Stomach (tissue), 9 donors: ENCODE results near the gene TNRC18. TPM values are rescaled to one million over a fixed set of nuclear protein-coding genes. Genes with fewer than 3 reads are reported as not detected.
"Not testable (repeated sequence)": the region's sequence is repeated elsewhere in the genome, so short reads cannot be mapped to it uniquely, and the experiment has no call there.

Experiments
- DNase-seq, 2 donors: peaks; one replicate each; pipeline versions ENCODE4 v3.0.0 to v3.0.0-alpha.2; 2013 to 2019
- H3K27ac ChIP-seq, 5 donors: fragments of 200-600 bp in 4 of 5; sonication (generic) in 4 of 5; one replicate each; pipeline ENCODE4 v1.5.1; 2013 to 2019; ENCODE audit warnings: mild to moderate bottlenecking in 1 of 5, moderate library complexity in 1 of 5
- H3K27me3 ChIP-seq, 3 donors: fragments of 200-600 bp; sonication (generic); one replicate each; pipeline ENCODE4 v1.5.1; 2017 to 2019; ENCODE audit warnings: mixed run types in 1 of 3
- H3K36me3 ChIP-seq, 4 donors: fragments of 200-600 bp; sonication (generic); 1 replicate in 3 of 4; 2 replicates in 1 of 4; pipeline ENCODE4 v1.5.1; 2016 to 2019
- H3K4me1 ChIP-seq, 4 donors: fragments of 200-600 bp; sonication (generic); one replicate each; pipeline ENCODE4 v1.5.1; 2016 to 2019
- H3K4me3 ChIP-seq, 4 donors: fragments of 200-600 bp; sonication (generic) in 3 of 4; one replicate each; pipeline ENCODE4 v1.5.1; 2016 to 2019; ENCODE audit warnings: mild to moderate bottlenecking in 1 of 4
- H3K9me3 ChIP-seq, 4 donors: fragments of 200-600 bp; sonication (generic); one replicate each; pipeline ENCODE4 v1.5.1; 2016 to 2019
- CTCF ChIP-seq, 7 experiments: fragments of 450-650 bp in 4 of 7; fragments of 200-600 bp in 3 of 7; sonication (generic) in 3 of 7; IDR thresholded peaks; one replicate each; pipeline ENCODE4 v1.5.1; 2016 to 2019; ENCODE audit warnings: antibody characterized with exemption in 7 of 7, control low read depth in 2 of 7, mild to moderate bottlenecking in 1 of 7
- EP300 ChIP-seq: sonication (generic); formaldehyde crosslinking; IDR thresholded peaks from one replicate; pipeline ENCODE4 v1.6.1; 2017; ENCODE audit warnings: antibody characterized with exemption
- POLR2A ChIP-seq, 4 donors: fragments of 450-650 bp; IDR thresholded peaks; one replicate each; pipeline ENCODE4 v1.6.1; 2016; ENCODE audit warnings: antibody characterized with exemption in 4 of 4, control low read depth in 2 of 4, mild to moderate bottlenecking in 1 of 4, moderate library complexity in 1 of 4
- POLR2AphosphoS5 ChIP-seq, 3 donors: sonication (generic); formaldehyde crosslinking; IDR thresholded peaks; one replicate each; pipeline ENCODE4 v1.6.1; 2016; ENCODE audit warnings: antibody characterized with exemption in 3 of 3
- WGBS, 5 donors: extraction: QIAGEN DNeasy Blood & Tissue Kit in 3 of 5; methylation state at CpG; one replicate each; pipeline versions ENCODE4 v1.1.5 to v1.1.7; 2013 to 2018; 5-methylcytosine and 5-hydroxymethylcytosine counted together
- intact Hi-C: fragments of 100-400 bp; cut with DNase I; formaldehyde crosslinking; loops from one replicate; pipeline ENCODE4 v1.15.1; 2023; ENCODE audit warnings: low total_unique reads
- polyA plus RNA-seq, 3 donors: library from polyadenylated mRNA; stranded (reverse); fragments of 200-250 nt; gene quantifications; one replicate each; pipeline ENCODE4 v1.2.3, GENCODE V29; 2013
- total RNA-seq, 5 donors: library from RNA; depleted of rRNA; stranded (reverse); fragments of >200 nt; gene quantifications; one replicate each; pipeline versions ENCODE4 v1.1.0 to v1.2.3, GENCODE V29; 2014 to 2016
- donor health status: healthy with polysubstance abuse.
- donor health status: Bipolar disorder and iron deficiency.
- donor health status: healthy.

Gene TNRC18
- total and polyA plus RNA-seq, 8 donors, result 8.5 to 463 (median 81.8) TPM

DNA sequence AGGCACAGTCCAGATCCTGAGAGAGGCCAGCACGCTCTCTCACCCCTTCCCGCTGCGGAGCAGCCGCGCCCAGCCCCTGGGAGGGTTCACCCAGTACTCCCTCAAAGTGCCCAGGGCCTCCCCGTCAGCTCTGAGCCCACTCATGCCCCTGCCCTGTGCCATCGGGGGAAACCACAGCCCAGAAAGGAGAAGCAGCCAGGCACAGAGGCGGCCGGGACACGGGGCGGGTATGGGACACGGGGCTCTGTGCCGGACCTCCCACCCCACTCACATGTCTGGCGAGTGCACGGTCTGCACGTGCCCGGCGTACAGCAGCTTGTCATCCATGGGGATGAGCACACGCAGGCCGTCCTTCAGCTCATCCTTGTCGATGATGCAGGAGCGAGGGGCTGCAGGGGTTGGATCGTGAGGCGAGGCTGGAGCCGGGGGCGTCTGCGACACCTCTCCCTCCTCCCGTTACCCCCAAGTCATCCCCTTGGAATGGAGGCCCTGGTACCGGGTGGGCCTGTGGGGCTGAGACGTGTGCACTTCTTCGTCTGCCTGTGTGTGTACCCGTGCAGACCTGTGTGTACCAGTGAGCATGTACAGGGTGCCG lies 102.7 kb downstream of the TNRC18 start:
- WGBS, 5 donors, result 95 to 100% (median 98%) methylated on average over 17 to 33 of the region's 33 CpGs
- Histone ChIP-seq H3K27me3 (no peaks in the 10 kb centered on the region), H3K27ac (no peak overlapping the region), H3K36me3 (peaks cover 59 to 100% (median 97%) of the 10 kb centered on the region in 4 donors), H3K9me3 (peaks cover 5 to 13% (median 11%) of the 10 kb centered on the region in 4 donors), H3K4me1 (no peaks in the 10 kb centered on the region), H3K4me3 (no peak overlapping the region)
- intact Hi-C loops, result no loop called here
- TF ChIP-seq CTCF (IDR thresholded peaks at IDR 0.05) (no peak), POLR2A (IDR thresholded peaks at IDR 0.05) (no peak), POLR2AphosphoS5 (IDR thresholded peaks at IDR 0.05) (no peak)
- no peak for DNase-seq

DNA sequence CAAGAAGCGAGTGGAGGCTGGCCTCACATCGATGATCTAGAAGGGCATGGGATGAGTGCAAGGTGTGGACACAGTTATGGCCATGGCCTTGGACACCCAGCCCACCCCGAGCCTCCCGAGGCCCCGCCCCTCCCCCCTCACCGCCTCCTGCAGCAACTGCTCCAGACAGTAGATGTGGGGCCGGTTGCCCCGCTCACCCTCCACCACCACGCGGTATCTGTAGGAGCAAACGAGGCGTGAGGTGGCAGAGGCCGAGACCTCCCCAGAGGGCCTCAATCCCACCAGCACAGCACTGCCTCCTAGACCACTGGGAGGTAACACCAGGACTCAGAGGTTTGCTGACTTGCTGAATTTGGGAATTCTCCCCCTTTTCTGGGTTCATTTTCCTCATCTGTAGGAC lies 103.2 kb downstream of the TNRC18 start:
- Histone ChIP-seq H3K36me3 (peaks cover 59 to 100% (median 97%) of the 10 kb centered on the region in 4 donors), H3K27me3 (no peaks in the 10 kb centered on the region), H3K4me1 (no peaks in the 10 kb centered on the region), H3K4me3 (no peak overlapping the region), H3K9me3 (peaks cover 5 to 13% (median 11%) of the 10 kb centered on the region in 4 donors), H3K27ac (no peak overlapping the region)
- 95 to 97% (median 96%) methylated on average over 12 to 13 of the region's 13 CpGs; no CpG with 5 or more reads in 1 of the 5 donors for WGBS, 5 donors
- intact Hi-C loops, result no loop called here
- no peak for DNase-seq
- TF ChIP-seq POLR2A (IDR thresholded peaks at IDR 0.05), result no peak
- TF ChIP-seq POLR2AphosphoS5 (IDR thresholded peaks at IDR 0.05), result no peak
- no peak for TF ChIP-seq CTCF (IDR thresholded peaks at IDR 0.05)
- no peak for TF ChIP-seq EP300

DNA sequence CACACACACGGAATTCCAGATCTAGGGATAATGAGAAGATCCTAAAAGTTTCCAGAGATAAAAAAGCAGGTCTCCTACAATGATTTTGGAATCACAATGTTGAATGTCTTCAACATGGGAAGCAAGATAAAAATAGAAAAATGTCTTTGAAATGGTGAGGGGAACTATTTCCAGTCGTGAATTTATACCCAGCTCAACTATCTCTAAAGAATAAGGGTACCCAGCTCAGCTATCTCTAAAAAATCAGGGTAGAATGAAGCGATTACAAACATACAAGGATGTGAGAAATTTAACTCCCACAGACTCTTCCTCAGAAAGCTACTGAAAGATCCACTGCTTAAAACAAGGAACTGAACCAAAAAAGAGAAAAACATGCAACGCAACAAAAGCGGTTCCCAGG lies 105.0 kb downstream of the TNRC18 start:
- Histone ChIP-seq H3K9me3 (peaks cover 5 to 13% (median 11%) of the 10 kb centered on the region in 4 donors), H3K36me3 (peaks cover 57 to 100% (median 97%) of the 10 kb centered on the region in 4 donors)
- H3K4me3 ChIP-seq, H3K27me3 ChIP-seq, DNase-seq, intact Hi-C loops, H3K4me1 ChIP-seq, H3K27ac ChIP-seq: not testable (repeated sequence)
- WGBS, 5 donors, result 92 to 97% (median 96%) methylated on average over 5 of the region's 5 CpGs

GRCh38 chr7:5315761-5316160 lies 107.9 kb downstream of the TNRC18 start:
- H3K9me3 ChIP-seq, result peaks cover 5 to 13% (median 11%) of the 10 kb centered on the region in 4 donors
- no peak for DNase-seq
- intact Hi-C loops, result no loop called here
- no peaks in the 10 kb centered on the region for H3K27me3 ChIP-seq
- H3K4me1 ChIP-seq, result no peaks in the 10 kb centered on the region
- no peak for TF ChIP-seq POLR2AphosphoS5 (IDR thresholded peaks at IDR 0.05)
- no peak for TF ChIP-seq EP300
- no peak for TF ChIP-seq CTCF (IDR thresholded peaks at IDR 0.05)
- no peak for TF ChIP-seq POLR2A (IDR thresholded peaks at IDR 0.05)
- H3K36me3 ChIP-seq, result peaks cover 63 to 100% (median 98%) of the 10 kb centered on the region in 4 donors
- H3K4me3 ChIP-seq, result no peak overlapping the region
- H3K27ac ChIP-seq, result no peak overlapping the region
- WGBS, 5 donors, result 95 to 98% (median 96%) methylated on average over 10 to 14 of the region's 14 CpGs

DNA sequence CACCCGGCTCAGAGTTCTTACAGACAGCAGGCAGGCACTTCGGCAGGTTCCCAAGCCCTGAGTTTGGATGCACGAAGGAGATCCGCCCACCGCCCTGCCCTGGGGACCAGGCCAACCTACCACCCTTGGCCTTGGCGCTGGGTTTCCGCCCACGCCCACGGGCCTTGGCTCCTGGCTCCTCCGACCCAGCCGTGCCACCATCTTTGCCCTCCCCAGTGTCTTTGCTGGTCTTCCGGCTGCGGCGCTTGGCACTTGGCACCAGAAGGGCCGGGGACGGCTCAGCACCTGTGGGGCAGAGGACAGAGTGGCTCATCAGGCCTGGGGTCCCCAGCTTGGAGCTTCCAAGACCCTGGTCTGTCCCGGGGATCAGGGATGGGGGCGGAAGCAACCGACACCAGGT lies 108.8 kb downstream of the TNRC18 start:
- TF ChIP-seq CTCF (IDR thresholded peaks at IDR 0.05) (no peak), POLR2A (IDR thresholded peaks at IDR 0.05) (no peak), POLR2AphosphoS5 (IDR thresholded peaks at IDR 0.05) (no peak), EP300 (no peak)
- WGBS, 5 donors, result 88 to 95% (median 91%) methylated on average over 17 to 19 of the region's 19 CpGs
- Histone ChIP-seq H3K27me3 (no peaks in the 10 kb centered on the region), H3K9me3 (peaks cover 5 to 13% (median 11%) of the 10 kb centered on the region in 4 donors), H3K4me1 (no peaks in the 10 kb centered on the region), H3K4me3 (no peak overlapping the region), H3K27ac (no peak overlapping the region), H3K36me3 (peaks cover 61 to 100% (median 98%) of the 10 kb centered on the region in 4 donors)
- DNase-seq, result no peak
- intact Hi-C loops, result no loop called here

DNA sequence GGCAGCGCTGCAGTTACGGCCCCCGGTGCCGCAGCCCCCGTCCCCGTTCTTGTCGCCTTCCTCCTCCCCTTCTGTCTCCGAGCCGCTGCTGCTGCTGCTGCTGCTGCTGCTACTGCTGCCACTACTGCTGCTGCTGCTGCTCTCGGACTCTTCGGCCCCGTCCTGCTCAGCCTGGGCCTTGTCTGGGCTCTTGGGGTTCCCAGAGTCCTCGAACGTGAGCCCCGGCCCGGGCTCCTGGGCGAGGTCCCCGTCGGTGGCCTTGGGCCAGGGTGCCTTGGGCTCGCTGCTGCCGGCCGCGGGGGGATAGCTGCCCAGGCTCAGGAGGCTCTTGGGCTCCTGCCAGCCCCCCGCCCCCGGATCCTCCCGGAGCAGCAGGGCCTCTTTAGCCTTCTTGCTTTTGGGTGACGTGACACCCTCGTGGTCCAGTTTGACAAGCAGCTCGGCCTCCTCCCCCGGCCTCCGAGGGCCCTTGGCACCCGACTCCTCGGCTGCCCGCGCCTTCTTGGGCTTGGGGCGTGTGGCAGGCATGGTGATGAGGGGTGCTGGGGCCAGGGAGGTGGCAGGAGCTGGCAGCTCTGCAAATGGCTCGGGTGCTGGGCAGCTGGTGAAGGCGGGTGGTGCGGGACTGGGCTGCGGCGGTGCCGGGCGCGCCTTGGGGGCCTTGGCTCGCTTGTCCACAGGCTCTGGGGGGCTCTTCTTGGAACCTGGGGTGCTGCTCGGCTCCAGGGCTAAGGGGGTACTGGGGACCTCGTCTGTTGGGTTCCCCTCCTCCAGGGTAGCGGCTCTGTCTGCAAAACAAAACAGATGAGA lies 110.4 kb downstream of the TNRC18 start:
- H3K4me3 ChIP-seq, DNase-seq, intact Hi-C loops, H3K9me3 ChIP-seq, H3K27me3 ChIP-seq, H3K4me1 ChIP-seq, H3K27ac ChIP-seq: not testable (repeated sequence)
- WGBS, 5 donors, result 79 to 89% (median 85%) methylated on average over 36 to 48 of the region's 48 CpGs
- H3K36me3 ChIP-seq, result peaks cover 59 to 100% (median 98%) of the 10 kb centered on the region in 4 donors
